ENCODE measurements around the gene TMEM108. TPM values are rescaled to one million over a fixed set of nuclear protein-coding genes. Genes with fewer than 3 reads are reported as not detected.

The TMEM108 gene
- total RNA-seq, 4 donors from 2014 or later, result 0.70 to 4.0 (median 1.4) TPM

GRCh38 chr3:133371181-133371580 is 333.0 kb downstream of the TMEM108 start:
- WGBS, result 96% methylated on average over 2 of the region's 2 CpGs
- no peak for DNase-seq (ENCODE audit: low spot score in 2 of 2)
- no peaks in the 10 kb centered on the region for H3K4me1 ChIP-seq

GRCh38 chr3:133371676-133372075 is 333.5 kb downstream of the TMEM108 start:
- no peak for TF ChIP-seq POLR2A (IDR thresholded peaks at IDR 0.05)
- TF ChIP-seq POLR2AphosphoS5 (IDR thresholded peaks at IDR 0.05), result no peak
- no peak for TF ChIP-seq CTCF (IDR thresholded peaks at IDR 0.05)
- TF ChIP-seq EP300 (IDR thresholded peaks at IDR 0.05), result no peak

More at GRCh38 chr3:133371181-133371580, 333.0 kb downstream of the TMEM108 start:
- Histone ChIP-seq H3K4me3 (no peak overlapping the region), H3K9me3 (no peaks in the 10 kb centered on the region), H3K27ac (no peak overlapping the region), H3K27me3 (no peaks in the 10 kb centered on the region), H3K36me3 (no peaks in the 10 kb centered on the region)
- TF ChIP-seq CTCF (IDR thresholded peaks at IDR 0.05) (no peak), POLR2A (IDR thresholded peaks at IDR 0.05) (no peak), EP300 (IDR thresholded peaks at IDR 0.05) (no peak), POLR2AphosphoS5 (IDR thresholded peaks at IDR 0.05) (no peak)

GRCh38 chr3:133374708-133375402 is 336.7 kb downstream of the TMEM108 start:
- H3K4me3 ChIP-seq, result no peak overlapping the region
- H3K9me3 ChIP-seq, result no peaks in the 10 kb centered on the region
- DNase-seq (ENCODE audit: low spot score in 2 of 2), result no peak
- 65% methylated on average over 4 of the region's 4 CpGs for WGBS
- H3K27me3 ChIP-seq, result no peaks in the 10 kb centered on the region
- no peaks in the 10 kb centered on the region for H3K36me3 ChIP-seq
- H3K27ac ChIP-seq, result no peak overlapping the region
- no peaks in the 10 kb centered on the region for H3K4me1 ChIP-seq
- TF ChIP-seq POLR2AphosphoS5 (IDR thresholded peaks at IDR 0.05) (no peak), EP300 (IDR thresholded peaks at IDR 0.05) (no peak), POLR2A (IDR thresholded peaks at IDR 0.05) (no peak), CTCF (IDR thresholded peaks at IDR 0.05) (no peak)

More at GRCh38 chr3:133371676-133372075, 333.5 kb downstream of the TMEM108 start:
- Histone ChIP-seq H3K36me3 (no peaks in the 10 kb centered on the region), H3K27me3 (no peaks in the 10 kb centered on the region), H3K4me3 (no peak overlapping the region), H3K4me1 (no peaks in the 10 kb centered on the region), H3K9me3 (no peaks in the 10 kb centered on the region), H3K27ac (no peak overlapping the region)
- WGBS, result 100% methylated on average over 1 of the region's 1 CpG
- DNase-seq (ENCODE audit: low spot score in 2 of 2), result no peak

DNA sequence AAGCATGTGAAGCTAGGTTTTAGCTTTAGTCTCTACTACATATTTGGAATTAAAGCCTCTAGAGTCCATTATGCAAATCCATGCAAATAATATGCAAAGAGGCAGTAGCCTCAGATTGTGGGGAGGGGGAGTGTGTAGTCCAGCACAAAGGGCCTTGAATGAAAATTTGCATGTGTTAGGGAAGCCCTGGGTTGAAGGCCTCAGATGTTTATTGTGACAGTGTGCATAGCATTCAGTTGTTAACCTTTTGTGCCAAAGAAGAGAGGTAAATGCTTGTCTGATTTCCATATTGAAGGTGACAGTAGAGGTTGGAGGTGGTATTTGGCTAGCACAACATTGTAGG is 337.2 kb downstream of the TMEM108 start:
- H3K36me3 ChIP-seq, result no peaks in the 10 kb centered on the region
- H3K27ac ChIP-seq, result no peak overlapping the region
- DNase-seq (ENCODE audit: low spot score in 2 of 2), result no peak
- no peak overlapping the region for H3K4me3 ChIP-seq
- no peaks in the 10 kb centered on the region for H3K4me1 ChIP-seq
- no peaks in the 10 kb centered on the region for H3K27me3 ChIP-seq
- TF ChIP-seq POLR2AphosphoS5 (IDR thresholded peaks at IDR 0.05), result no peak
- no peak for TF ChIP-seq POLR2A (IDR thresholded peaks at IDR 0.05)
- TF ChIP-seq EP300 (IDR thresholded peaks at IDR 0.05), result no peak
- TF ChIP-seq CTCF (IDR thresholded peaks at IDR 0.05), result no peak
- no peaks in the 10 kb centered on the region for H3K9me3 ChIP-seq

GRCh38 chr3:133376810-133377209 is 338.6 kb downstream of the TMEM108 start:
- no peak overlapping the region for H3K4me3 ChIP-seq
- no peaks in the 10 kb centered on the region for H3K36me3 ChIP-seq
- no peaks in the 10 kb centered on the region for H3K27me3 ChIP-seq
- 67% methylated on average over 6 of the region's 6 CpGs for WGBS
- H3K4me1 ChIP-seq, result no peaks in the 10 kb centered on the region
- no peak for DNase-seq (ENCODE audit: low spot score in 2 of 2)
- H3K9me3 ChIP-seq, result no peaks in the 10 kb centered on the region
- H3K27ac ChIP-seq, result no peak overlapping the region
- TF ChIP-seq POLR2AphosphoS5 (IDR thresholded peaks at IDR 0.05) (no peak), EP300 (IDR thresholded peaks at IDR 0.05) (no peak), POLR2A (IDR thresholded peaks at IDR 0.05) (no peak), CTCF (IDR thresholded peaks at IDR 0.05) (no peak)

All from suprapubic skin (tissue), 4 donors.